WTC11 (cell line): ENCODE measurements around the gene SBF1. TPM values are rescaled to one million over a fixed set of nuclear protein-coding genes. Genes with fewer than 3 reads are reported as not detected.

Experiments used
- ATAC-seq: fragments of 200-7000 bp; cut with Tn5 transposase; 2 replicates; pipeline ENCODE4 v1.10.0; 2021; ENCODE audit warnings: mild to moderate bottlenecking, moderate library complexity
- CTCF ChIA-PET: fragments of 300-600 bp; sonication (Branson Sonifier 250); formaldehyde crosslinking; loops from one replicate; lab custom pipeline; 2021; ENCODE audit warnings: antibody characterized with exemption; lab: Charles Lee
- POLR2A ChIA-PET: fragments of 350-600 bp; sonication (Branson Sonifier 250); formaldehyde crosslinking; loops from one replicate; lab custom pipeline; 2021; ENCODE audit warnings: antibody characterized with exemption; lab: Charles Lee
- DNase-seq: peaks from one replicate; pipeline ENCODE4 v3.0.0; 2021; ENCODE audit warnings: low spot score
- H3K27ac Mint-ChIP-seq: 2 replicates; pipeline ENCODE4 v1.8.0; 2021; ENCODE audit warnings: mixed read lengths
- H3K27me3 Mint-ChIP-seq: 2 replicates; pipeline ENCODE4 v1.8.0; 2021; ENCODE audit warnings: low read depth, mild to moderate bottlenecking, moderate library complexity, mixed read lengths
- H3K36me3 Mint-ChIP-seq: 2 replicates; pipeline ENCODE4 v1.8.0; 2021; ENCODE audit warnings: mixed read lengths
- H3K4me1 Mint-ChIP-seq: 2 replicates; pipeline ENCODE4 v1.8.0; 2022; ENCODE audit warnings: mixed read lengths
- H3K4me3 Mint-ChIP-seq: 2 replicates; pipeline ENCODE4 v1.8.0; 2021; ENCODE audit warnings: mild to moderate bottlenecking, moderate library complexity, mixed read lengths
- H3K9me3 Mint-ChIP-seq: 2 replicates; pipeline ENCODE4 v1.8.0; 2021; ENCODE audit warnings: mixed read lengths
- CTCF ChIP-seq: fragments of 200-600 bp; IDR thresholded peaks from 2 replicates; pipeline ENCODE4 v1.8.0; 2022; ENCODE audit warnings: antibody characterized with exemption
- E2F5 ChIP-seq: sonication (generic); formaldehyde crosslinking; IDR thresholded peaks from 2 replicates; pipeline ENCODE4 v1.8.1; 2022; ENCODE audit warnings: mild to moderate bottlenecking, moderate library complexity, missing genetic modification reagents
- ESRRA ChIP-seq: sonication (generic); formaldehyde crosslinking; IDR thresholded peaks from 2 replicates; pipeline ENCODE4 v1.8.1; 2022; ENCODE audit warnings: mild to moderate bottlenecking, missing genetic modification reagents, borderline replicate concordance
- FOXK1 ChIP-seq: sonication (generic); formaldehyde crosslinking; IDR thresholded peaks from 2 replicates; pipeline ENCODE4 v1.8.0; 2022; ENCODE audit warnings: mild to moderate bottlenecking, moderate library complexity, missing genetic modification reagents
- FOXP1 ChIP-seq: sonication (generic); formaldehyde crosslinking; IDR thresholded peaks from 2 replicates; pipeline ENCODE4 v1.8.0; 2022; ENCODE audit warnings: missing genetic modification reagents, mild to moderate bottlenecking, moderate library complexity, borderline replicate concordance
- IRF2 ChIP-seq: sonication (generic); formaldehyde crosslinking; IDR thresholded peaks from 2 replicates; pipeline ENCODE4 v1.8.0; 2022; ENCODE audit warnings: low read depth, missing genetic modification reagents, borderline replicate concordance
- MYBL2 ChIP-seq: sonication (generic); formaldehyde crosslinking; IDR thresholded peaks from 2 replicates; pipeline ENCODE4 v1.8.1; 2023; ENCODE audit warnings: mild to moderate bottlenecking, moderate library complexity, missing genetic modification reagents
- NFYB ChIP-seq: sonication (generic); formaldehyde crosslinking; conservative IDR thresholded peaks from 2 replicates; pipeline ENCODE4 v1.8.0; 2022; ENCODE audit warnings: low read depth, missing genetic modification reagents
- NR2C2 ChIP-seq: sonication (generic); formaldehyde crosslinking; IDR thresholded peaks from 2 replicates; pipeline ENCODE4 v1.8.0; 2022; ENCODE audit warnings: mild to moderate bottlenecking, missing genetic modification reagents
- NR3C1 ChIP-seq: sonication (generic); formaldehyde crosslinking; conservative IDR thresholded peaks from 2 replicates; pipeline ENCODE4 v1.8.1; 2023; ENCODE audit warnings: low read depth, mild to moderate bottlenecking, missing genetic modification reagents
- PRDM15 ChIP-seq: sonication (generic); formaldehyde crosslinking; IDR thresholded peaks from 2 replicates; pipeline ENCODE4 v1.8.0; 2022; ENCODE audit warnings: missing genetic modification reagents
- RELA ChIP-seq: sonication (generic); formaldehyde crosslinking; IDR thresholded peaks from 2 replicates; pipeline ENCODE4 v1.8.1; 2022; ENCODE audit warnings: missing genetic modification reagents, mild to moderate bottlenecking, borderline replicate concordance
- RORB ChIP-seq: fragments of 250-450 bp; sonication (Bioruptor Pico); IDR thresholded peaks from 2 replicates; pipeline ENCODE4 v1.9.0; 2021; ENCODE audit warnings: mild to moderate bottlenecking
- SOX15 ChIP-seq: fragments of 250-450 bp; sonication (Bioruptor Pico); IDR thresholded peaks from 2 replicates; pipeline ENCODE4 v1.9.0; 2021; ENCODE audit warnings: mild to moderate bottlenecking
- ZBTB21 ChIP-seq: sonication (generic); formaldehyde crosslinking; IDR thresholded peaks from 2 replicates; pipeline ENCODE4 v1.8.1; 2023; ENCODE audit warnings: mild to moderate bottlenecking, missing genetic modification reagents, borderline replicate concordance
- ZBTB43 ChIP-seq: sonication (generic); formaldehyde crosslinking; IDR thresholded peaks from 2 replicates; pipeline ENCODE4 v1.8.1; 2023; ENCODE audit warnings: mild to moderate bottlenecking, missing genetic modification reagents
- ZNF396 ChIP-seq: fragments of 250-450 bp; sonication (Bioruptor Pico); IDR thresholded peaks from 2 replicates; pipeline ENCODE4 v1.8.0; 2021; ENCODE audit warnings: mild to moderate bottlenecking, moderate library complexity, borderline replicate concordance
- ZNF423 ChIP-seq: fragments of 250-450 bp; sonication (Bioruptor Pico); IDR thresholded peaks from 2 replicates; pipeline ENCODE4 v2.1.2; 2022; ENCODE audit warnings: mild to moderate bottlenecking, moderate library complexity
- ZNF425 ChIP-seq: fragments of 250-450 bp; sonication (Bioruptor Pico); conservative IDR thresholded peaks from 2 replicates; pipeline ENCODE4 v1.9.0; 2021; ENCODE audit warnings: mild to moderate bottlenecking
- ZNF671 ChIP-seq: fragments of 250-450 bp; sonication (Bioruptor Pico); IDR thresholded peaks from 2 replicates; pipeline ENCODE4 v1.8.0; 2021; ENCODE audit warnings: mild to moderate bottlenecking
- total RNA-seq: library from RNA; stranded (reverse); gene quantifications from 3 replicates; pipeline ENCODE4 v1.2.3, GENCODE V29; 2021

SBF1 gene
- total RNA-seq, 1 experiment from 2014 or later = 108 TPM

- H3K9me3 Mint-ChIP-seq = no peaks in the 10 kb centered on the region
- DNase-seq (no peak), ATAC-seq (no peak)
- POLR2A ChIA-PET = interaction anchor here (0.6 kb wide), 1 partner anchor 72 kb away, joined by 6 read pairs; no protein-coding TSS in a partner anchor
- H3K27ac Mint-ChIP-seq = no peak overlapping the region
- TF ChIP-seq FOXP1 (CRISPR knock-in tag) (no peak), ZBTB43 (CRISPR knock-in tag) (no peak), RELA (CRISPR knock-in tag) (no peak), FOXK1 (CRISPR knock-in tag) (no peak), IRF2 (CRISPR knock-in tag) (no peak), RORB (CRISPR knock-in tag) (no peak), E2F5 (CRISPR knock-in tag) (no peak), ZBTB21 (no peak), ZNF423 (CRISPR knock-in tag) (no peak), NFYB (CRISPR knock-in tag) (no peak)
- TF ChIP-seq, all 79 proteins: peak for 0
- CTCF ChIA-PET = no interaction called here
- Mint-ChIP-seq H3K36me3 (peaks cover 17% of the 10 kb centered on the region), H3K27me3 (no peaks in the 10 kb centered on the region), H3K4me1 (no peaks in the 10 kb centered on the region), H3K4me3 (no peak overlapping the region)
These were observed 68.2 kb downstream of the SBF1 start for GRCh38 chr22:50406416-50407170.

- H3K9me3 Mint-ChIP-seq = no peaks in the 10 kb centered on the region
- H3K4me1 Mint-ChIP-seq = peaks cover 5% of the 10 kb centered on the region; the same call in 1 of the 2 replicates
- no peak for ATAC-seq
- no peak overlapping the region for H3K27ac Mint-ChIP-seq
- no peaks in the 10 kb centered on the region for H3K27me3 Mint-ChIP-seq
- ChIA-PET CTCF (interaction anchor here (1.1 kb wide), 1 partner anchor 76 kb away, joined by 3 read pairs; no protein-coding TSS in a partner anchor), POLR2A (no interaction called here)
- no peak for DNase-seq
- peaks cover 21% of the 10 kb centered on the region for H3K36me3 Mint-ChIP-seq
- TF ChIP-seq CTCF = no peak
- no peak for TF ChIP-seq MYBL2 (CRISPR knock-in tag)
- no peak for TF ChIP-seq ZNF396 (CRISPR knock-in tag)
- TF ChIP-seq ZNF425 = no peak
- TF ChIP-seq ZNF671 = no peak
- TF ChIP-seq ESRRA (CRISPR knock-in tag) = no peak
- TF ChIP-seq SOX15 (CRISPR knock-in tag) = no peak
- TF ChIP-seq NR3C1 = no peak
- TF ChIP-seq PRDM15 (CRISPR knock-in tag) = no peak
- TF ChIP-seq NR2C2 (CRISPR knock-in tag) = no peak
- H3K4me3 Mint-ChIP-seq = no peak overlapping the region
These were observed 71.1 kb downstream of the SBF1 start for GRCh38 chr22:50403701-50404101.
